GM19193 (cell line): ENCODE results near the gene SBF1.

Experiments used
- POLR2A ChIP-seq: IDR thresholded peaks from 4 replicates; pipeline ENCODE4 v1.6.1; 2011; ENCODE audit not compliant: insufficient read depth, insufficient read length; ENCODE audit errors: extremely low read depth

The SBF1 gene

GRCh38 chr22:50483106-50483505 is 8.3 kb upstream of the SBF1 start:
- TF ChIP-seq POLR2A = no peak

GRCh38 chr22:50482107-50483074 is 7.6 kb upstream of the SBF1 start:
- TF ChIP-seq POLR2A = no peak

GRCh38 chr22:50481440-50482106 is 6.7 kb upstream of the SBF1 start, which contains the start of gene ADM2:
Gene ADM2, plus strand, starts transcription at chr22:50481543. Its CDS starts 305 bp downstream, at chr22:50481848.
- no peak for TF ChIP-seq POLR2A

GRCh38 chr22:50481045-50481439 is 6.2 kb upstream of the SBF1 start:
- TF ChIP-seq POLR2A = no peak

GRCh38 chr22:50479721-50480120 is 4.9 kb upstream of the SBF1 start:
- TF ChIP-seq POLR2A = no peak

- TF ChIP-seq POLR2A = no peak
These were observed 3.1 kb upstream of the SBF1 start for GRCh38 chr22:50477923-50478322.

- TF ChIP-seq POLR2A = no peak
These were observed 2.0 kb upstream of the SBF1 start for GRCh38 chr22:50476868-50477267.

- TF ChIP-seq POLR2A = no peak
These were observed 792 bp upstream of the SBF1 start for GRCh38 chr22:50475652-50476002.

GRCh38 chr22:50473855-50474671 is 772 bp downstream of the SBF1 start:
- no peak for TF ChIP-seq POLR2A

GRCh38 chr22:50473088-50473487 is 1.7 kb downstream of the SBF1 start:
- no peak for TF ChIP-seq POLR2A

- no peak for TF ChIP-seq POLR2A
These were observed 2.9 kb downstream of the SBF1 start for GRCh38 chr22:50471962-50472361.

- no peak for TF ChIP-seq POLR2A
These were observed 3.5 kb downstream of the SBF1 start for GRCh38 chr22:50471197-50471847.

- no peak for TF ChIP-seq POLR2A
These were observed 4.3 kb downstream of the SBF1 start for GRCh38 chr22:50470491-50470890.
